ENCODE measurements around the gene PCTP.

Gene PCTP

GRCh38 chr17:55730808-55731207 is 20.0 kb upstream of the PCTP start:
- TF ChIP-seq CTCF (IDR thresholded peaks at IDR 0.05; ENCODE audit: low read depth, low read length): no peak
- in situ Hi-C loops (cut with HindIII; ENCODE audit: low sequenced_read_pairs): no loop called here
- DNase-seq (ENCODE audit: low read depth, low spot score): no peak
- H3K4me3 ChIP-seq (ENCODE audit: low read depth, low read length): no peak overlapping the region

GRCh38 chr17:55731586-55732250 is 19.1 kb upstream of the PCTP start:
- no peak overlapping the region for H3K4me3 ChIP-seq (ENCODE audit: low read depth, low read length)
- in situ Hi-C loops (cut with HindIII; ENCODE audit: low sequenced_read_pairs): no loop called here
- peak; percentile 78 for DNase-seq (ENCODE audit: low read depth, low spot score)
- no peak for TF ChIP-seq CTCF (IDR thresholded peaks at IDR 0.05; ENCODE audit: low read depth, low read length)

- H3K4me3 ChIP-seq (ENCODE audit: low read depth, low read length): no peak overlapping the region
- in situ Hi-C loops (cut with HindIII; ENCODE audit: low sequenced_read_pairs): no loop called here
- DNase-seq (ENCODE audit: low read depth, low spot score): no peak
- TF ChIP-seq CTCF (IDR thresholded peaks at IDR 0.05; ENCODE audit: low read depth, low read length): no peak
Observed at GRCh38 chr17:55734128-55734781, 16.6 kb upstream of the PCTP start.

GRCh38 chr17:55735731-55736405 is 15.0 kb upstream of the PCTP start:
- peak; percentile 79 for TF ChIP-seq CTCF (IDR thresholded peaks at IDR 0.05; ENCODE audit: low read depth, low read length)
- no peak overlapping the region for H3K4me3 ChIP-seq (ENCODE audit: low read depth, low read length)
- peak; percentile 59 for DNase-seq (ENCODE audit: low read depth, low spot score)
- in situ Hi-C loops (cut with HindIII; ENCODE audit: low sequenced_read_pairs): no loop called here

- DNase-seq (ENCODE audit: low read depth, low spot score): no peak
- H3K4me3 ChIP-seq (ENCODE audit: low read depth, low read length): no peak overlapping the region
- in situ Hi-C loops (cut with HindIII; ENCODE audit: low sequenced_read_pairs): no loop called here
- TF ChIP-seq CTCF (IDR thresholded peaks at IDR 0.05; ENCODE audit: low read depth, low read length): no peak
Observed at GRCh38 chr17:55737976-55738501, 12.8 kb upstream of the PCTP start.

GRCh38 chr17:55740511-55741355 is 10.1 kb upstream of the PCTP start:
- in situ Hi-C loops (cut with HindIII; ENCODE audit: low sequenced_read_pairs): no loop called here
- TF ChIP-seq CTCF (IDR thresholded peaks at IDR 0.05; ENCODE audit: low read depth, low read length): no peak
- DNase-seq (ENCODE audit: low read depth, low spot score): no peak
- H3K4me3 ChIP-seq (ENCODE audit: low read depth, low read length): no peak overlapping the region
